A549 (cell line): Measurements from ENCODE around the gene SLC35A4. TPM values are rescaled to one million over a fixed set of nuclear protein-coding genes. Genes with fewer than 3 reads are reported as not detected.

ENCODE experiments used
- ATAC-seq, 2 experiments: fragments of 200-7000 bp in 1 of 2; fragments of >200 bp in 1 of 2; cut with Nextera tagmentation in 1 of 2; cut with Tn5 transposase in 1 of 2; 3 replicates each; pipeline versions ENCODE4 v1.8.0 to v1.9.1; 2018 to 2020; ENCODE audit warnings: mild to moderate bottlenecking in 1 of 2, moderate library complexity in 1 of 2
- CTCF ChIA-PET: fragments of 300-600 bp; sonication (Branson Sonifier 250); formaldehyde crosslinking; extraction: SDS; loops from one replicate; lab custom pipeline; 2021; ENCODE audit warnings: antibody characterized with exemption, inconsistent platforms; lab: Yijun Ruan, JAX
- POLR2A ChIA-PET: fragments of 350-600 bp; formaldehyde crosslinking; extraction: SDS; loops from one replicate; lab custom pipeline; 2021; ENCODE audit warnings: antibody characterized with exemption, inconsistent platforms; lab: Yijun Ruan, JAX
- DNase-seq, 2 experiments: peaks; one replicate each; pipeline versions ENCODE4 v3.0.0 to v3.0.0-alpha.2; 2011 to 2016; ENCODE audit warnings: low read depth in 1 of 2, low spot score in 1 of 2
- FAIRE-seq: peaks from 2 replicates; lab custom pipeline; 2011; peaks lifted over from hg19 to GRCh38; lab: Jason Lieb, UNC
- H3K27ac ChIP-seq, 2 experiments: fragments of >200 bp; sonication (Bioruptor Twin); formaldehyde crosslinking; 3 replicates each; pipeline ENCODE4 v1.5.1; 2016 to 2017
- H3K4me1 ChIP-seq: fragments of >200 bp; sonication (Bioruptor Twin); formaldehyde crosslinking; 3 replicates; pipeline ENCODE4 v1.6.1; 2016
- H3K4me2 ChIP-seq: fragments of >200 bp; sonication (Bioruptor Twin); formaldehyde crosslinking; 3 replicates; pipeline ENCODE4 v1.6.1; 2016
- H3K4me3 ChIP-seq: fragments of >200 bp; sonication (Bioruptor Twin); formaldehyde crosslinking; 3 replicates; pipeline ENCODE4 v1.5.1; 2016
- H3K9me3 ChIP-seq: fragments of >200 bp; sonication (Bioruptor Twin); formaldehyde crosslinking; 3 replicates; pipeline ENCODE4 v1.6.1; 2016
- BHLHE40 ChIP-seq: IDR thresholded peaks from 2 replicates; pipeline ENCODE4 v1.6.1; 2012; ENCODE audit warnings: low read depth, low read length, inconsistent platforms
- CBX2 ChIP-seq: fragments of 200-600 bp; sonication (generic); IDR thresholded peaks from 2 replicates; pipeline ENCODE4 v1.6.1; 2016; ENCODE audit warnings: low read depth, mild to moderate bottlenecking, borderline replicate concordance
- CHD4 ChIP-seq: fragments of 200-600 bp; sonication (generic); IDR thresholded peaks from 2 replicates; pipeline ENCODE4 v1.6.1; 2016; ENCODE audit warnings: antibody characterized with exemption, mild to moderate bottlenecking, borderline replicate concordance
- E2F6 ChIP-seq: IDR thresholded peaks from 2 replicates; pipeline ENCODE4 v1.6.1; 2012; ENCODE audit warnings: low read depth, borderline replicate concordance
- ESRRA ChIP-seq: fragments of 150-350 bp; IDR thresholded peaks from 2 replicates; pipeline ENCODE4 v1.6.1; 2014; ENCODE audit warnings: mild to moderate bottlenecking, low read length, borderline replicate concordance
- FOSL2 ChIP-seq, 2 experiments: fragments of 450-650 bp in 1 of 2; fragments of >200 bp in 1 of 2; sonication (Bioruptor Twin) in 1 of 2; formaldehyde crosslinking; IDR thresholded peaks; 2 replicates each; pipeline versions ENCODE4 v1.5.0 to v1.6.1; 2016 to 2020; ENCODE audit warnings: mild to moderate bottlenecking in 1 of 2, moderate library complexity in 1 of 2
- FOXS1 ChIP-seq: fragments of 250-450 bp; sonication (Bioruptor Pico); IDR thresholded peaks from 2 replicates; pipeline ENCODE4 v1.5.0; 2020; ENCODE audit warnings: mild to moderate bottlenecking, moderate library complexity
- GATA3 ChIP-seq: IDR thresholded peaks from 2 replicates; pipeline ENCODE4 v1.6.1; 2012; ENCODE audit warnings: borderline replicate concordance
- HDAC2 ChIP-seq: fragments of 200-600 bp; sonication (generic); IDR thresholded peaks from 2 replicates; pipeline ENCODE4 v1.6.1; 2016
- HMGXB4 ChIP-seq: fragments of 250-450 bp; sonication (Bioruptor Pico); IDR thresholded peaks from 2 replicates; pipeline ENCODE4 v1.5.0; 2021; ENCODE audit warnings: mild to moderate bottlenecking, moderate library complexity, borderline replicate concordance
- HOXA7 ChIP-seq: fragments of 250-450 bp; sonication (Bioruptor Pico); IDR thresholded peaks from 2 replicates; pipeline ENCODE4 v1.5.0; 2020; ENCODE audit warnings: mild to moderate bottlenecking, moderate library complexity
- KDM5A ChIP-seq: fragments of 200-600 bp; sonication (generic); IDR thresholded peaks from 2 replicates; pipeline ENCODE4 v1.6.1; 2016; ENCODE audit warnings: antibody characterized with exemption, mild to moderate bottlenecking
- MAX ChIP-seq: IDR thresholded peaks from 2 replicates; pipeline ENCODE4 v1.6.1; 2012
- MYC ChIP-seq: IDR thresholded peaks from 2 replicates; pipeline ENCODE4 v1.6.1; 2012; ENCODE audit warnings: mild to moderate bottlenecking, inconsistent platforms, low read length, improper control_type of control experiment, borderline replicate concordance
- PHF8 ChIP-seq: fragments of 200-600 bp; sonication (generic); IDR thresholded peaks from 2 replicates; pipeline ENCODE4 v1.6.1; 2016; ENCODE audit warnings: low read depth, mild to moderate bottlenecking, antibody characterized with exemption, moderate library complexity, borderline replicate concordance
- RCOR1 ChIP-seq: fragments of 150-350 bp; IDR thresholded peaks from 2 replicates; pipeline ENCODE4 v1.6.1; 2014; ENCODE audit warnings: antibody characterized with exemption, low read length, low read depth
- REST ChIP-seq: fragments of 200-600 bp; sonication (generic); IDR thresholded peaks from 2 replicates; pipeline ENCODE4 v1.6.1; 2016; ENCODE audit warnings: antibody characterized with exemption, mild to moderate bottlenecking, moderate library complexity
- RNF2 ChIP-seq: fragments of 200-600 bp; sonication (generic); IDR thresholded peaks from 2 replicates; pipeline ENCODE4 v1.6.1; 2016; ENCODE audit warnings: low read depth, mild to moderate bottlenecking, antibody characterized with exemption, moderate library complexity, borderline replicate concordance
- SMC3 ChIP-seq: fragments of >200 bp; sonication (Bioruptor Twin); formaldehyde crosslinking; IDR thresholded peaks from 3 replicates; pipeline ENCODE4 v1.6.1; 2018; ENCODE audit warnings: inconsistent platforms
- WGBS: methylation state at CpG from one replicate; pipeline ENCODE4 v1.1.6; 2017; ENCODE audit errors: missing lambda C conversion rate; 5-methylcytosine and 5-hydroxymethylcytosine counted together
- polyA plus RNA-seq, 4 experiments: library from polyadenylated mRNA; depleted of rRNA in 3 of 4; stranded (reverse); fragments of >200 nt; fragmentation: RNase III in 1 of 4; extraction: RNeasy Plus Mini Kit Qiagen cat#74134 plus additional on column Dnase treatment in 1 of 4; gene quantifications; 2 replicates in 3 of 4; 3 replicates in 1 of 4; pipeline ENCODE4 v1.2.3, GENCODE V29; 2011 to 2017
- TF ChIP-seq, protein P1 (sequence below): fragments of 250-450 bp; sonication (Bioruptor Pico); IDR thresholded peaks from 2 replicates; pipeline ENCODE4 v1.5.0; 2020; ENCODE audit warnings: low read depth, mild to moderate bottlenecking, moderate library complexity

Gene SLC35A4
- polyA plus RNA-seq, 2 of the 4 experiments (the other 2 are of a cell fraction): 65.6 to 79.5 TPM

DNA sequence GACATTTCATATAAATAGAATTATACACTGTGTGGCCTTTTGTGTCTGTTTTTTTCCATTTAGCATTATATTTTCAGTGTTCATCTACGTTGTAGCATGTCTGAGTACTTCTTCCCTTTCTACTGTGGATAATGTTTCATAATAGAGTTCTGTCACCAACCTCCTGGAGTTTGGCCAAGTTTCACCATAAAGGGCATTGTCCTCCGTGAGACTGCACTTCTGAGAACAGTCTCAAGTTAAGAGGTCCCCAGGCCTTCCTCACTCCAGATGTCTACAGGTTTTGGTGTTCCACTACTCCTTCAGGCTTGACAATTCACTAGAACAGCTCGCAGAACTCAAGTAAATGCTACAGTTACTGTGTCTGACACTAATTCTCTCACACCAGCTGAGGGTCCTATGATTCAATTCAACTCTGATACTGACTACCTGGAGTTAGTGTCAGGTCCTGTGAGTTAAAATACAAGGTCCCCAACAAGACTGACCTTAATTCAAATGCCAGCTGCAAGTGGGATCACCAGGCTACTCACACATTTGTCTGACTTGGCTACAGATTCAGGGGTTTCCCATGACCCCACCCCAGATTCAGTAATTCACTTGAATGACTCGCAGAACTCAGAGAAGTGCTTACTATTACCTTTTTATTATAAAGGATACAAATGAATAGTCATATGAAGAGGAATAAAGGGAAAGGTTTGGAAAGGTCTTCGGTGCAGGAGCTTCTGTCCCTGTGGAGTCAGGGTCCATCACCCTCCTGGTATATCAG lies 31.1 kb downstream of the SLC35A4 start:
- Histone ChIP-seq H3K4me1 (no peaks in the 10 kb centered on the region), H3K9me3 (no peaks in the 10 kb centered on the region), H3K27ac (no peak overlapping the region), H3K4me2 (no peak overlapping the region), H3K4me3 (no peak overlapping the region)
- FAIRE-seq (no peak), DNase-seq (no peak), ATAC-seq (no peak)
- CTCF ChIA-PET: interaction anchor here (0.5 to 1.3 kb wide), 2 partner anchors 30 to 40 kb away, joined by 3 read pairs; no protein-coding TSS in a partner anchor
- POLR2A ChIA-PET: no interaction called here
- WGBS: 40% methylated on average over 5 of the region's 5 CpGs
- TF ChIP-seq SMC3 (no peak), MYC (no peak), HOXA7 (CRISPR knock-in tag) (no peak), E2F6 (no peak), HMGXB4 (CRISPR knock-in tag) (no peak), RCOR1 (no peak), PHF8 (no peak), CBX2 (no peak), MAX (no peak), KDM5A (no peak), RNF2 (no peak), HDAC2 (no peak)
- TF ChIP-seq, protein P1, sequence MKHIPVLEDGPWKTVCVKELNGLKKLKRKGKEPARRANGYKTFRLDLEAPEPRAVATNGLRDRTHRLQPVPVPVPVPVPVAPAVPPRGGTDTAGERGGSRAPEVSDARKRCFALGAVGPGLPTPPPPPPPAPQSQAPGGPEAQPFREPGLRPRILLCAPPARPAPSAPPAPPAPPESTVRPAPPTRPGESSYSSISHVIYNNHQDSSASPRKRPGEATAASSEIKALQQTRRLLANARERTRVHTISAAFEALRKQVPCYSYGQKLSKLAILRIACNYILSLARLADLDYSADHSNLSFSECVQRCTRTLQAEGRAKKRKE (CRISPR knock-in tag): no peak

- Histone ChIP-seq H3K4me3 (no peak overlapping the region), H3K4me2 (no peak overlapping the region), H3K9me3 (no peaks in the 10 kb centered on the region), H3K27ac (no peak overlapping the region), H3K4me1 (no peaks in the 10 kb centered on the region)
- 82% methylated on average over 1 of the region's 1 CpG for WGBS
- DNase-seq (no peak), ATAC-seq (no peak), FAIRE-seq (no peak)
- CTCF ChIA-PET: interaction anchor here (1.0 kb wide), 1 partner anchor 15 kb away, joined by 3 read pairs; no protein-coding TSS in a partner anchor
- POLR2A ChIA-PET: no interaction called here
- TF ChIP-seq FOXS1 (no peak), PHF8 (no peak), BHLHE40 (no peak), RCOR1 (no peak), CHD4 (no peak), RNF2 (no peak), REST (no peak), GATA3 (no peak), MYC (no peak), FOSL2 (IDR thresholded peaks at IDR 0.05) (no peak), FOSL2 (CRISPR knock-in tag; IDR thresholded peaks at IDR 0.05) (no peak), ESRRA (no peak)
Measured at GRCh38 chr5:140596321-140596741, 31.7 kb downstream of the SLC35A4 start.
